ENCODE measurements around the gene TIGD1.
"Not testable (repeated sequence)": the region's sequence is repeated elsewhere in the genome, so short reads cannot be mapped to it uniquely, and the experiment has no call there.

Gene TIGD1

DNA sequence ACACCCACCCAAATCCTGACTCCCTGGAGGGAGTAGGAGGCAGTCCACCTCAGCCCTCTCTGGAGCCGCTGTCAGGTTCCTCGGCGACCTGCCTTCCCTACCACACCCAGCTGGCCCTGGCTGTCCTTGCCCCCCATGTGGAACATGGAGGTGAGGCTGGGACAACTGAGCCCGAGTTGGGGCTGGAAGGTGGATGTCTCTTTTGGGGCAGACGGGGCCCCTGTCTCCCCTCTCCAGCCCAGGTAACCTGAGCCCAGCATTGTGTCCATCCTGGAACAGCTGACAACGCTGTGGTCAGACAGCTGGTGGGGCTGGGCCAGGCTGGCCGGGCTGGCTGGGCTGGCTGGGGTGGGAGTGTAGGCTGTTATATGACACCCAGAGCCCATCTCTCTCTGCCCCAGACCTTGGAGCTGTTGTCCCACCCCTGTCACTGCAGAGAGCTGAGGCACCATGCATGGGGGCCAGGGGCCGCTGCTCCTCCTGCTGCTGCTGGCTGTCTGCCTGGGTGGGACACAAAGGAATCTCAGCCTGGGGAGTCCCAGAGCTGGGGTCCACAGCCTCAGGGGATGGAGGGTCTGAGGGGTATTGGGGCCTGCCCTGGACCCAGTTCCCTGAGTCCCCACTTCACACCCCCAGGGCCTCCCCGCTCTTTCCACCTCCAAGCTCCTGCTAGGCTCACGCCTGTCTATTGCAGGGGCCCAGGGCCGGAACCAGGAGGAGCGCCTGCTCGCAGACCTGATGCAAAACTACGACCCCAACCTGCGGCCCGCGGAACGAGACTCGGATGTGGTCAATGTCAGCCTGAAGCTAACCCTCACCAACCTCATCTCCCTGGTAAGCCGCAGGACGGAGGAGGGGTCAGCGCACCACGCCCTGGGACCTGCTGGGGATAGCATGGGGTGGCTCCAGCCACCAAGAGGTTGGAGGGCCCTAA is 10.8 kb downstream of the TIGD1 start, which contains the start of gene CHRNG:
CHRNG (plus strand) TSS at position 395 of the 934 bp plus-strand sequence; CDS start at position 451, 56 bp downstream.
- no peak for DNase-seq (ENCODE audit: low spot score)

DNA sequence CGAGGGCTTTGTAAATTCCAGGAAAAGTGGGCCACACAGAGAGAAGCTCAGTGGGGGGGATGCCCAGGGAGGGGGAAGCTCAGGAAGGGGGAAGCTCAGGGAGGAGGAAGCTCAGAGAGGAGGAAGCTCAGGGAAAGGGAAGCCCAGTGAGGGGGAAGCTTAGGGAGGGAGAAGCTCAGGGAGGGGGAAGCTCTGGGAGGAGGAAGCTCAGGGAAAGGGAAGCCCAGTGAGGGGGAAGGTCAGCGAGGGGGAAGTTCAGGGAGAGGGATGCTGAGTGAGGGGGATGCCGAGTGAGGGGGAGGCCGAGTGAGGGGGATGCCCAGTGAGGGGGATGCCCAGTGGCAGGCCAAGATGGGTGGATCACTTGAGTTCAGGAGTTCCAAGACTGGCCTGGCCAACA is 11.7 kb downstream of the TIGD1 start:
- no peak for DNase-seq (ENCODE audit: low spot score)

DNA sequence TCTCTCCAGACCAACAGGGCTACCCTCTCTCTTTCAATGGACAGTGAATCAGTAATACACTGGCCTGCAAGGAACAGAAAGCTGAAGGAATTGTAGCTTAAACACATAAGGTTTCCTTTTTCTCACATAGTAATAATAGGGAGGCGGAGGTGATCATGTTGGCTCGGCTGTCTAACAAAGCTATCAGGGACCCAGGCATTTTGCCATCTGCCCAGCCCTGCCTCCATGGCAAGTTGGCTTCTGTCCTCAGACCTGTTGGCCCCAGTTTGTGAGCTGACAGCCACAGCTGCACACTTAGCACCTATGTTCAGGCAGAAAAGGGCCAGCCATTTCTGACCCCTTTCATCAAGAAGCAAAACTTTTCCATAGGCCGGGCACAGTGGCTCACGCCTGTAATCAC is 12.9 kb downstream of the TIGD1 start:
- DNase-seq (ENCODE audit: low spot score): no peak

DNA sequence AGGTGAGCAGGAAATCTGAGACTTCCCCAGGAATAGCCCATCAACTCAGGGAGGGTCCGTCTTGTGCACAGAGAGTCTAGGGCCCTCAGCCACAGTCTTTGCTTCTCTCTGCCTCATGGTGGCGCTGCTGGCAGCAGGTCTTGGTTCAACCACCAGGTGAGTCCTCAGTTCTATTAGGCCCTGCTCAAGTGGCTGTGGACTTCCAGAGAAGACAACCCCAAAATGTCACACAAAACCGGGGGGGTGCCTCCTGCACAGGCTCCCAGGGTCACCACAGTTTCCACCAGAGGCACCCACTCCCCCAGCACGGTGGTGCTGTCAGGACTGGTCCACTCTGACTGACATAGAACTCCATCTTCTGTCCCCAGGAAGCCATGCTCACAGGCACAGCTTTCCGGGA is 13.3 kb downstream of the TIGD1 start:
- DNase-seq (ENCODE audit: low spot score): no peak

DNA sequence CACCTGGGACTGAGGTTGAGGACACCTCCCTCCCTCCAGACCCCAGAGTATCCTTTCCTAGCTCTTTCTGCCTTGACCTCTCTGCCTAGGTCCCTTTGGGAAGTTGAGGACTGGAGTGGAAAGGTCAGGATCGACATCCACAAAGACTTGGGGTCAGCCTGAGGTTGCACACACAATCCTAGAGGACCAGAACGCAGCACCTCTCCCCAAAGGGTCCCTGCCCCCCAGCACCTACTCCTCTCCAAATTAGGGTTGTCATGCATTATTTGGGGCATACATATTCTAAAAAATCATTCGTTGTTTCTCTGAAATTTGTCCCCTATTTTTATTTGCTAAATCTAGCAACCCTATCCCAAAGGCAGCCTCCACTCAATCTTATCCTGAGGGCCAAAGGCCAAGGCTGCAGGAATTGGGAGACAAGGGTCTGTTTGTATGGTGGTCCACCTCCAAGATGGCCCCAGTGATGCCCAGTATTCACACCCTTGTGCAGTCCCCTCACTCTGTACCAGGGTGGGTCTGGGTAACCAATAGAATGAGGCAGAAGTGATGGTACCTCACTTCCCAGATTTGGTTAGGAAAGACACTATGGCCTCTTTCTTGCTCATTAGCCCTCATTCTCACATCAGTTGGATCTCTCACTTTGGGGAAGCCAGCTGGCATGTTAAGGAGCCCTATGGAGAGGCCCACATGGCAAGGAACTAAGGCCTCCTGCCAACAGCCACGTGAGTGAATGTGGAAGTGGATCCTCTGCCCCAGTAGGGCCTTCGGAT is 14.4 kb downstream of the TIGD1 start:
- no peak for DNase-seq (ENCODE audit: low spot score)

DNA sequence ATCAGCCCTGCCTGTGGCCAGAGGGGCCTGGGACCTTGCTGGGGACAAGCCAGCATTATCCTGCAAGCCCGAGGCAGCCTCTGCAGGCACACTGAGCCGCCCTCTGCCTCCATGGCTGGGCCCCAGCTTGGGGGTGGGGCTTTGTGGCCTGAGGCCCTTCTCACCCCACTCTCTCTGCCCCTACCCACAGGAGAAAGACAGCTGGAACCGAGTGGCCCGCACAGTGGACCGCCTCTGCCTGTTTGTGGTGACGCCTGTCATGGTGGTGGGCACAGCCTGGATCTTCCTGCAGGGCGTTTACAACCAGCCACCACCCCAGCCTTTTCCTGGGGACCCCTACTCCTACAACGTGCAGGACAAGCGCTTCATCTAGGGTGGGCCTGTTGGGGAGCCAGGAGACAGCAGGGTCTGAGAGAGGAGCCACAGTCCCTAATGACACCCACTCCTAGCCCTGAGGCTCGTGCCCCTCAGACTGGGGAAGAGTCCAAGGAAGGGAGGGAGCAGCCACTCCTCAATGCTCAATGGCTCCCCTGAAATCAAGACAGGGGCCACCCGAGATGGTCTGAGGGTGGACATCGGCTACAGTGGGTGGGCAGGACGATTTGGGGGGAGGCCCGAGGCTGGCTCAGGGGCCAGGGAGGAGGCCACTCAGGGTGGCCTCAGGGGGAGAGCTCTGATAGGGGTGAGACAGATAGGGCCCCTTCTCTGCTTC is 15.3 kb downstream of the TIGD1 start:
- no peak for DNase-seq (ENCODE audit: low spot score)

DNA sequence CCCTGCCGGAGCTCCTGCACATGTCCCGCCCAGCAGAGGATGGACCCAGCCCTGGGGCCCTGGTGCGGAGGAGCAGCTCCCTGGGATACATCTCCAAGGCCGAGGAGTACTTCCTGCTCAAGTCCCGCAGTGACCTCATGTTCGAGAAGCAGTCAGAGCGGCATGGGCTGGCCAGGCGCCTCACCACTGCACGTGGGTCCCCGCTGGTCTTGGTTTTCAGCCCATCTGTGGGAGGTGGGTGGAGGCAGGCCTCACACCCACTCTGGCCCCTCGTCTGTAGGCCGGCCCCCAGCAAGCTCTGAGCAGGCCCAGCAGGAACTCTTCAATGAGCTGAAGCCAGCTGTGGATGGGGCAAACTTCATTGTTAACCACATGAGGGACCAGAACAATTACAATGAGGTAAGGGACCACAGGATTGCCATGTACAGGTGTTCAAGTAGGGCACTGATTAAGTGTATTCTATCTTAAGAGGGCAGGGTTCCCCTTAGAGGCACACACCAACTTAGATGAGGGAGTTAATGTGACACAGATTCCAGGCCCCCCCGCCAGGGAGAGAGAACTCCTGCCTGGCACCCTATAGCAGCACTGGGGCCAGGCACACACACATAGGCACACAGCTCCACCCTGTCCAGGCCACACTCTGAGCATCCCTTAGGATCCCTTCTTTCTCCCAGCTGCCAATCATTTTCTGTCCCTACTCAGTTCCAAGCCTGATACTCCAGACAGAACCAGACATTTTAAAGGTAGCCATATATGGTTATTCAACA is 16.2 kb downstream of the TIGD1 start:
- no peak for DNase-seq (ENCODE audit: low spot score)

DNA sequence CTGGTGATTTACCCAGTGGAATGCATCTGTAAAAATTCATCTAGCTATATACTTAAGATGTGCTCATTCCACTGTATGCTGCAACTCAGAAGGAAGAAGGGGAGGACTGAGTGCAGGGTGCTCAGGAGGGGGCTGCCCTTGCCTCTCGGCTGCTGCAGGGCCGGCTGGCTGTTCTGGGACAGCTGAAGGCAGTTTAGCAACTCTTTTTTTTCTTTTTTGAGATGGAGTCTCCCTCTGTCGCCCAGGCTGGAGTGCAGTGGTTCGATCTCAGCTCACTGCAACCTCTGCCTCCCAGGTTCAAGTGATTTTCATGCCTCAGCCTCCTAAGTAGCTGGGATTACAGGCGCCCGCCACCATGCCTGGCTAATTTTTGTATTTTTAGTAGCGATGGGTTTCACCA is 17.5 kb downstream of the TIGD1 start:
- not testable (repeated sequence) for DNase-seq (ENCODE audit: low spot score)

DNA sequence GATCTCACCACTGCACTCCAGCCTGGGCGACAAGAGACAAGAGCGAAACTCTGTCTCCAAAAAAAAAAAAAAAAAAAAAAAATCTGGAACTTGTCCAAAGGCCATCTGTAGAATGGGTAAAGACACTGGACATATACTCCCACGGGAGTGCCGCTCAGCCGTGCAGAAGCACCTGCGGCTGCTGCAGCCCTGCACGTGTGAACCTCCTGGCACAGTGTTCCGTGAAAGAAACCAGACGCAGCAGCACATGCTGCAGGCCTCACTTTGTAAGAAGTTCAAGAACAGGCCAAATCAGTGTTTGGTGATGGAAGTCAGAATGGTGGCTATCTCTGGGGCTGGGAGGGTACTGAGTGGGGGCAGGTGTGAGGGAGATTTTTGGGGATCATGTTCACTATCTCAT is 17.9 kb downstream of the TIGD1 start:
- no peak for DNase-seq (ENCODE audit: low spot score)

DNA sequence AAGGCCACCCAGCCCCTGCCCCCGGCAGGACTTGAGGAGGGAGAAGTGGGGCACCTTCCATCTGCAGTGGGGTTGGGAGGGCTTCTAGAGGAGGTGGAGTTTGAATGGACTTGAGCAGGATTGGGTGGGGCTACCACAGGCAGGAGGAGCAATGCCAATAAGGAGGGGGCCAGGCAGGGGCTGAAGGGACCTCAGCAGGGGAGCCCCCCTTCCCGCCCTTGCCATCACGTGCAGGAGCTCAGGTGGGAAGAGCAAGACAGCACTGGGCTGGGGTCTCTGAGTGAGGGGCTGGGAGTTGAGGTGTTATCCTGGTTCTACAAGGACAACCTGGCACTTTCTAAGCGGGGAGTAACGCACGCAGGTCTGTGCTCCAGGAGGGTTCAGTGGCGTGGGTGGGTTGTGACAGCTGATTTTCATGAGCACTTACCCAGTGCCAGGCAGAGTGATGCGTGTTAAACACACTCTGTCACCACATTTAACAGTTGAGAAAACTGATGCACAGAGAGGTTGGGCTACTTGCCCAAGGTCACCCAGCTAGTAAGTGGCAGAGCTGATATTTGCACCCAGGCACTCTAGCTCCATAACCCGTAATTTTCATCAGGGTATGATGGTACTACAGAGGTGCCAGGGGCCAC is 19.6 kb downstream of the TIGD1 start:
- DNase-seq (ENCODE audit: low spot score): no peak

DNA sequence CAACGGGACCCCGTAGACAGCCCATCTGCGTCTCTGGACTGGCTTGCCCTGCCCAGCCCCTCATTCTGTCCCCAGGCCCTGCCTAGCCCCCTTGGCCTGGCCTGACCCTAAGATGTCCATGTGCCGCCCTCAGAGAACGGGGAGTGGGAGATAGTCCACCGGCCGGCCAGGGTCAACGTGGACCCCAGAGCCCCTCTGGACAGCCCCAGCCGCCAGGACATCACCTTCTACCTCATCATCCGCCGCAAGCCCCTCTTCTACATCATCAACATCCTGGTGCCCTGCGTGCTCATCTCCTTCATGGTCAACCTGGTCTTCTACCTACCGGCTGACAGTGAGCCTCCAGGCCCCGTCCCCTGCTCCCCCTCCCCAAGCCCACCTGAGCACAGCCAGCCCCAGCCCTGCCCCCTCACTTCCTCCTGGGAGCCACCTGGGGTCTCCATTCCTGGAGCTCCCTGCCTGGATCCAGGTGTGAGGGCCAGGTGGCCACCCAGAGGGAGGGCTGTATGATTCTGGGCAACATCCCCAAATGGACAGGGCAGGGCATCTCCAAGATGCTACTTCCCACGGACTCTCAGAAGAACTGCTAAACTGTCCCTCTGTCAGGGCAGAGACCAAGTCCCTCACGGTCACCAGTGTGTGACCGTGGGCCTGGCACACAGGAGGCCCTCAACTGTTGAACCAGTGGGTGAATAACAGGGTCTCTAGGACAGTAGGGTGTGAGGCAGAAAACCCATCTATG is 20.4 kb downstream of the TIGD1 start:
- no peak for DNase-seq (ENCODE audit: low spot score)

DNA sequence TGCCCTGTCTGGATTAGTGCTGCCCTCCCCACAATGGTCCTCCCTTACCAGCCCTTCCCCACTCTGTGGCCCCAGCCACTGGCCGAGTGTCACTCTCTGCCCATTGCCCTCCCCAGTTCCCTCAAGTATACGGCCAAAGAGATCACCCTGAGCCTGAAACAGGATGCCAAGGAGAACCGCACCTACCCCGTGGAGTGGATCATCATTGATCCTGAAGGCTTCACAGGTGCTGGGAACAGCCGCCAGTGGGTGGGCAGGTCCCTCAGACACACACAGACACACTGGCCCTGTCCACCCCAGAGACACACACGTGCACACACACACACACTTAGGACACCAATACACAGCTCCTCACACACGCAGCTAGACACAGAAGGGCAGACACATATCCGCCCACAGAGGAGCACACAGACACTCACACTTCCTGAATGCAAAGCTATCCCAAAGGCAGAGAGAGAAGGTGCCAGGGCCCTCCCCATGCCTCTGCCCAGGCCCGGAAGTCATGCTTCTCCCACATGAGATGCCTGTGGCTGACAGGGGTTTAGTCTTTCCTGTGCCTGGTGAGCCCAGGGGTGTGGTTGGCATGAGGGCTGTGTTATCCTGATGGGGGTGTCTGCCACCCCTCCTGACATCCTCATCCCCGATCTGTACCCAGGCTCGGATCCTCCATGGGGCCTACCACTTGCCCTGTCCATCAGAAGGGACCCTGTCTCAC is 21.5 kb downstream of the TIGD1 start:
- no peak for DNase-seq (ENCODE audit: low spot score)

DNA sequence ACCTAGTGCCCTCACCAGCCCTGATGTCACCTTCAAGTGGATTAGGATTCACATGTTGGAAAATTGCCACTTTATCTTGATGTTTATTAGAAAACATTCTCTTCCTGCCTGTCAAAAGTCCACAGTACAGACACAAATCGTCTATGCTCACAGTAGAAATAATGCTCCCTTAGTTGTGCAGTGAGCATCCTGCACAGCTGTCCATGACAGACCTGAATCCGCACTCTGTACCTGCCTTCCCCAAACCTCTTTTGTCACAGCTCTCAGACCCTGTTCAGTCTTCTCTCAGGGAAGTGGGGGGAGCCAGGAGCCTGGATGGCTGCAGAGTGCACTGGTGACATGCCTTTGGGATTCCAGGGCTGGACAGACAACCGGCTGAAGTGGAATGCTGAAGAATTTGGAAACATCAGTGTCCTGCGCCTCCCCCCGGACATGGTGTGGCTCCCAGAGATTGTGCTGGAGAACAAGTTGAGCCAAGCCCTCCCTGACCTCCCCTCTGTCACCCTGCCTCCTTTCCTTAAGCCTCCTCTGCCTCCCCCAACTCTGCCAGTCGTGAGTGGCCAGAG is 22.4 kb downstream of the TIGD1 start:
- DNase-seq (ENCODE audit: low spot score): no peak

DNA sequence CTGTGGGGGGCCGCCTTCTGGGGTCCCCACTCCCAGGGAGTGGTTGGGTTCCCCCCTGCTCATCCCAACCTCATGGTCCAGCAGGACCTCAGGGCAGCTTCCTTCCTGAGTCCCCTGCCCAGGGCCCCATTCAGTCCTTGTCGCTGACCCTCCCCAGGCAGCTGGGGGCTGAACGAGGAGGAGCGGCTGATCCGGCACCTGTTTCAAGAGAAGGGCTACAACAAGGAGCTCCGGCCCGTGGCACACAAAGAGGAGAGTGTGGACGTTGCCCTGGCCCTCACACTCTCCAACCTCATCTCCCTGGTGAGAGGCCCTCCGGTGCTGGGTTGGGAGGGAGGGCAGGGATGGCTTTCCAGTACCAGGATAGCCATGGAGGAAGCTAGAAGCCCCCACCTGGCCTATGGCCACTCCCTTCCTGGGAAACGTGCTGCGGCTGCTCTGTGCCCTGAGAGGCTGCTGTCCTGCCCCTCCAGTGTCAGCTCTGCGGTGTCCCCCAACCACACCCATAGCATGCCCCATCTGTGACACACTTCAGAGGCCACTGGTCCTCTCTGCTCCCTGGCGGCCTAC is 23.9 kb downstream of the TIGD1 start:
- no peak for DNase-seq (ENCODE audit: low spot score)

DNA sequence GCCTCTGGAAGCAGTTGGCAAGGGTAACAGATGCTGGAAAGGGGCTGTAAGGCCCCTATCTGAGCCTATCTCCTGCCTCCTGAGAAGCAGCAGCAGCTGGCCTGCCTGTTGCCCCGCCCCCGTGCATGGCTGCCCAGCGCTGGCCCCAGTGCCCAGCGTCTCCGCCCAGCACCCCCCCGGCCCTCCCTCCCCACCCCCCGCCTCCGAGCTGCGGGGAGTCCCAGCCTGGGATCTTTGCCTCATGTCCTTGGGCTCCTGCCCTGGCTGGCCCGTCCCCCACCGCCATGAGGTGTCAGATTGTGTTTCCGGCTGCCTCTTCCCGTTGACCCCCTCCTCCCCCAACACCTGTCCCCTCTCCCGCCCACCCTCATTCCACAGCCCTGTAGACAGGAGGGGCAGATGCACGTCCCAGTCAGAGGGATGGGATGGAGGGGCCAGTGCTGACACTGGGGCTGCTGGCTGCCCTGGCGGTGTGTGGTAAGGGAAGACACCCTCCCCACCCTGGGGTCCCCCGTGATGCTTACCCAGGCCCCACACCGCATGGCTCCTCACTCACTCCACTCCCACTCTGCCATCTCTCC is 24.5 kb downstream of the TIGD1 start, which contains the start of gene CHRND:
CHRND (plus strand) TSS at position 370 of the 581 bp plus-strand sequence; CDS start at position 426, 56 bp downstream.
- DNase-seq (ENCODE audit: low spot score): no peak

DNA sequence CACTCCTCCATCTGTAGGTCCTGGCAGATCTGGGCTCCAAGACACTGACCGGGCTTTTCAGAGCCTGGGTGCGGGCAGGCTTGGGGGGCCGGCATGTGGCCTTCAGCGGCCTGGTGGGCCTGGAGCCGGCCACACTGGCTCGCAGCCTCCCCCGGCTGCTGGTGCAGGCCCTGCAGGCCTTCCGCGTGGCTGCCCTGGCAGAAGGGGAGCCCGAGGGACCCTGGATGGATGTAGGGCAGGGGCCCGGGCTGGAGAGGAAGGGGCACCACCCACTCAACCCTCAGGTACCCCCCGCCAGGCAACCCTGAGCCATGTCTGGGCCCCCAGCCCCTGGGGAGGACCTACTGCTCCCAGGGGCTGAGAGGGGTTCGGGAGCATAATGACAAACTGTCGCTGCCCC is 25.2 kb downstream of the TIGD1 start:
- DNase-seq (ENCODE audit: low spot score): no peak

DNA sequence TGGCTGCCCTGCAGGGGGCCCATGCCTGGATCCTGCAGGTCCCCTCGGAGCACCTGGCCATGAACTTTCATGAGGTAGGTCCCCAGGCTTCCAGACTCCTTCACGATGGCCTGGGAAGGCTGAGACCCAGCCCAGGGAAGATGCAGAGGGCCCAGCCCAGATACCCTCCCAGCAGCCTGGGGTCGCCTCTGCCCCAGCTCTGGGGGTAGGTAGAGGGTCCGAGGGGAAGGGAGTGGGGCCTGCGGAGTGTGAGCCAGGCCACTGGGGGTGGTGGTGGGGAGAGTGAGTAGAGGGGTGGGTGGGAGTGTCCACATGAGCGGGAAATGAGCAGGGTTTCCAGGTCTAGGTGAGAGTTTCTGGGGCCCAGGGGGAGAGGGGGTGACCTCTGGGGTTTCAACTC is 25.6 kb downstream of the TIGD1 start:
- no peak for DNase-seq (ENCODE audit: low spot score)
